RWPE1 (cell line): ENCODE data around the gene ZBTB7C.

Experiments used
- CTCF ChIA-PET: fragments of 350-600 bp; sonication (Branson Sonifier 250); formaldehyde crosslinking; extraction: SDS; loops from one replicate; lab custom pipeline; 2021; lab: Yijun Ruan, JAX
- POLR2A ChIA-PET: fragments of 400-600 bp; formaldehyde crosslinking; extraction: SDS; loops from one replicate; lab custom pipeline; 2020; ENCODE audit warnings: antibody characterized with exemption; ENCODE audit not compliant: low non-redundant PET; lab: Yijun Ruan, JAX
- DNase-seq: peaks from one replicate; pipeline ENCODE4 v3.0.0; 2012; ENCODE audit warnings: low spot score
- H3K27ac ChIP-seq: fragments of 450-650 bp; 2 replicates; pipeline ENCODE4 v1.5.1; 2017
- CTCF ChIP-seq: fragments of 450-650 bp; conservative IDR thresholded peaks from 2 replicates; pipeline ENCODE4 v1.5.1; 2017; ENCODE audit warnings: low read depth, mild to moderate bottlenecking

Gene ZBTB7C

GRCh38 chr18:48179001-48179400, 230.2 kb downstream of the ZBTB7C start:
- ChIA-PET POLR2A (no interaction called here), CTCF (no interaction called here)
- no peak for TF ChIP-seq CTCF
- H3K27ac ChIP-seq, result no peak overlapping the region
- no peak for DNase-seq

- ChIA-PET POLR2A (no interaction called here), CTCF (interaction anchor here (0.6 kb wide), 1 partner anchor 352 kb away, joined by 3 read pairs; no protein-coding TSS in a partner anchor)
- no peak for DNase-seq
- TF ChIP-seq CTCF, result no peak
- H3K27ac ChIP-seq, result no peak overlapping the region
These were observed 232.3 kb downstream of the ZBTB7C start for GRCh38 chr18:48176909-48177308.

- no peak for TF ChIP-seq CTCF
- CTCF ChIA-PET, result no interaction called here
These were observed 235.6 kb downstream of the ZBTB7C start for GRCh38 chr18:48173557-48173956.

GRCh38 chr18:48172226-48173006, 236.8 kb downstream of the ZBTB7C start:
- ChIA-PET CTCF (no interaction called here), POLR2A (no interaction called here)
- DNase-seq, result no peak
- H3K27ac ChIP-seq, result no peak overlapping the region
- no peak for TF ChIP-seq CTCF

More at GRCh38 chr18:48173557-48173956, 235.6 kb downstream of the ZBTB7C start:
- DNase-seq, result no peak
- POLR2A ChIA-PET, result no interaction called here
- H3K27ac ChIP-seq, result no peak overlapping the region

- CTCF ChIA-PET, result no interaction called here
- H3K27ac ChIP-seq, result no peak overlapping the region
- DNase-seq, result no peak
- POLR2A ChIA-PET, result no interaction called here
- no peak for TF ChIP-seq CTCF
These were observed 237.5 kb downstream of the ZBTB7C start for GRCh38 chr18:48171490-48172188.

GRCh38 chr18:48170651-48171050, 238.5 kb downstream of the ZBTB7C start:
- POLR2A ChIA-PET, result no interaction called here
- DNase-seq, result no peak
- TF ChIP-seq CTCF, result no peak
- CTCF ChIA-PET, result no interaction called here
- no peak overlapping the region for H3K27ac ChIP-seq
